HG03039 (cell line): Measurements from ENCODE around the gene TBC1D7.

Experiments used
- ATAC-seq: cut with Tn5 transposase; IDR thresholded peaks from one replicate; pipeline ENCODE4 v1.9.1; 2021; ENCODE audit warnings: mild to moderate bottlenecking, moderate library complexity; ENCODE audit not compliant: unreplicated experiment

Gene TBC1D7

GRCh38 chr6:13273931-13274706 lies 54.2 kb downstream of the TBC1D7 start:
- ATAC-seq: peak; percentile 52

- no peak for ATAC-seq
These were observed 55.0 kb downstream of the TBC1D7 start for GRCh38 chr6:13273202-13273930.

- ATAC-seq: peak; percentile 44
These were observed 55.9 kb downstream of the TBC1D7 start for GRCh38 chr6:13272131-13273046.

GRCh38 chr6:13268913-13269518 lies 59.3 kb downstream of the TBC1D7 start:
- ATAC-seq: no peak

- no peak for ATAC-seq
These were observed 61.1 kb downstream of the TBC1D7 start for GRCh38 chr6:13267142-13267651.

- no peak for ATAC-seq
These were observed 64.7 kb downstream of the TBC1D7 start for GRCh38 chr6:13263669-13264068.

- no peak for ATAC-seq
These were observed 65.8 kb downstream of the TBC1D7 start for GRCh38 chr6:13262302-13263230.

GRCh38 chr6:13261464-13261994 lies 66.8 kb downstream of the TBC1D7 start:
- ATAC-seq: peak; percentile 42

- ATAC-seq: no peak
These were observed 67.5 kb downstream of the TBC1D7 start for GRCh38 chr6:13260831-13261230.

GRCh38 chr6:13260101-13260598 lies 68.2 kb downstream of the TBC1D7 start:
- no peak for ATAC-seq

GRCh38 chr6:13259393-13259792 lies 68.9 kb downstream of the TBC1D7 start:
- ATAC-seq: peak; percentile 37

- ATAC-seq: no peak
These were observed 71.9 kb downstream of the TBC1D7 start for GRCh38 chr6:13256266-13257001.
